ENCODE measurements around the gene MARS1. TPM values are rescaled to one million over a fixed set of nuclear protein-coding genes. Genes with fewer than 3 reads are reported as not detected.

MARS1 gene
- total RNA-seq, 4 donors from 2014 or later: 29.1 to 160 (median 76.8) TPM

GRCh38 chr12:57472391-57472790 lies 15.5 kb upstream of the MARS1 start:
- Histone ChIP-seq H3K4me1 (peaks cover 0 to 13% of the 10 kb centered on the region in 2 donors), H3K27ac (no peak overlapping the region), H3K36me3 (no peaks in the 10 kb centered on the region), H3K9me3 (no peaks in the 10 kb centered on the region), H3K27me3 (peaks cover 8 to 20% of the 10 kb centered on the region in 2 donors), H3K4me3 (no peak overlapping the region)
- no peak for DNase-seq
- intact Hi-C loops (cut with DNase I; ENCODE audit: low total_unique reads): no loop called here
- TF ChIP-seq POLR2A (IDR thresholded peaks at IDR 0.05) (no peak), CTCF (IDR thresholded peaks at IDR 0.05) (no peak)

DNA sequence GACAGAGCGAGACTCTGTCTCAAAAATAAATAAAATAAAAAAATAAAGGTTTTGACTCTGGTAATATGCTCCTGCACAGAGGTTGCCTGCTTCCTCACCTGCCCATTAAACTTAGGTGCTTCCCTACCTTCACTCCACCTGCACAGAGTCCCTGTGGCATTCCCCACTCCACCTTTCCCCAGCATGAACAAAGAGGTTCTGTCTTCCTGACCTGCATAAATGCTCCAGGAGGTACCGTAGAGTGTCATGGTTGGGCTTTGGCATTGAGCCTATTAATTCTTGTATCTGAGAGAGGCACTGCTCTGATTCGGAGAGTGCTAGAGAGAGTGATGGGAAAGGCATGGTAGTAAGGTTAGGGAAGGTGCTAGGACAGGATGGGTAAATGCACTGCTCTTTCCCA lies 14.5 kb upstream of the MARS1 start:
- no peaks in the 10 kb centered on the region for H3K36me3 ChIP-seq
- no peaks in the 10 kb centered on the region for H3K9me3 ChIP-seq
- peaks cover 8 to 20% of the 10 kb centered on the region in 2 donors for H3K27me3 ChIP-seq
- peaks cover 0 to 13% of the 10 kb centered on the region in 2 donors for H3K4me1 ChIP-seq
- no peak overlapping the region for H3K4me3 ChIP-seq
- TF ChIP-seq POLR2A (IDR thresholded peaks at IDR 0.05) (no peak), CTCF (IDR thresholded peaks at IDR 0.05) (no peak)
- DNase-seq: no peak
- no peak overlapping the region for H3K27ac ChIP-seq
- intact Hi-C loops (cut with DNase I; ENCODE audit: low total_unique reads): no loop called here

GRCh38 chr12:57473886-57474285 lies 14.0 kb upstream of the MARS1 start:
- no peak overlapping the region for H3K4me3 ChIP-seq
- peaks cover 8 to 20% of the 10 kb centered on the region in 2 donors for H3K27me3 ChIP-seq
- TF ChIP-seq POLR2A (IDR thresholded peaks at IDR 0.05) (no peak), CTCF (IDR thresholded peaks at IDR 0.05) (no peak)
- intact Hi-C loops (cut with DNase I; ENCODE audit: low total_unique reads): no loop called here
- no peak overlapping the region for H3K27ac ChIP-seq
- H3K9me3 ChIP-seq: no peaks in the 10 kb centered on the region
- no peak for DNase-seq
- peaks cover 0 to 13% of the 10 kb centered on the region in 2 donors for H3K4me1 ChIP-seq
- H3K36me3 ChIP-seq: no peaks in the 10 kb centered on the region

- Histone ChIP-seq H3K9me3 (no peaks in the 10 kb centered on the region), H3K27ac (no peak overlapping the region), H3K4me1 (peaks cover 0 to 13% of the 10 kb centered on the region in 2 donors), H3K36me3 (no peaks in the 10 kb centered on the region), H3K27me3 (peaks cover 8 to 20% of the 10 kb centered on the region in 2 donors), H3K4me3 (no peak overlapping the region)
- no peak for DNase-seq
- no peak for TF ChIP-seq POLR2A (IDR thresholded peaks at IDR 0.05)
- no peak for TF ChIP-seq CTCF (IDR thresholded peaks at IDR 0.05)
- intact Hi-C loops (cut with DNase I; ENCODE audit: low total_unique reads): no loop called here
Measured at GRCh38 chr12:57474430-57474829, 13.4 kb upstream of the MARS1 start.

GRCh38 chr12:57474862-57475261 lies 13.0 kb upstream of the MARS1 start:
- peaks cover 8 to 20% of the 10 kb centered on the region in 2 donors for H3K27me3 ChIP-seq
- no peak overlapping the region for H3K4me3 ChIP-seq
- no peak for DNase-seq
- peaks cover 0 to 13% of the 10 kb centered on the region in 2 donors for H3K4me1 ChIP-seq
- H3K36me3 ChIP-seq: no peaks in the 10 kb centered on the region
- H3K9me3 ChIP-seq: no peaks in the 10 kb centered on the region
- TF ChIP-seq POLR2A (IDR thresholded peaks at IDR 0.05) (no peak), CTCF (IDR thresholded peaks at IDR 0.05) (no peak)
- intact Hi-C loops (cut with DNase I; ENCODE audit: low total_unique reads): no loop called here
- no peak overlapping the region for H3K27ac ChIP-seq

Measured in uterus (tissue), 4 donors.